Measurements from ENCODE around the gene GPC2. TPM values are rescaled to one million over a fixed set of nuclear protein-coding genes. Genes with fewer than 3 reads are reported as not detected.
A peak's percentile ranks its signal among the peaks of the same experiment; 100 is the strongest.
"Not testable (repeated sequence)": the region's sequence is repeated elsewhere in the genome, so short reads cannot be mapped to it uniquely, and the experiment has no call there.

Gene GPC2
- total RNA-seq, 4 donors from 2014 or later, result 0.39 to 3.4 (median 2.0) TPM

DNA sequence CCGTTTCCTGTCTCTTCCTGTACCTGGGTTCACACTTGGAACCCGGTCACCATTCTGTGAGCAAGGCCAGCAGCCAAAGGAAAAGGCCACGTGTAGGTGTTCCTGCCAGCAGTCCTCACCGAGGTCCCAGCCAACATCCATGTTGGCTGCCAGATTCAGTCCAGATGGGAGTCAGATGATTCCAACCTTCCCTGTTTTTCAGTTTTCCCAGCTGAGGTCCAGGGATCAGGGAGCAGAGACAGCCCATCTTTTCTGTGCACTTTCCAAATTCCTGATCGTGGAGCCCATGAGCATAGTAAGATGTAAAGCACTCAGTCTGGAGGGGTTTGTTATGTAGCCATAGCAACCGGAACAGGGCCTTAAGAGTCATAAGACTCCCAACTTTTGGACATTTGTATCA is 38.7 kb upstream of the GPC2 start:
- peaks cover 0 to 10% of the 10 kb centered on the region in 2 donors for H3K36me3 ChIP-seq
- no peak for TF ChIP-seq POLR2AphosphoS5 (IDR thresholded peaks at IDR 0.05)
- TF ChIP-seq EP300 (IDR thresholded peaks at IDR 0.05), result no peak
- TF ChIP-seq POLR2A (IDR thresholded peaks at IDR 0.05), result no peak
- TF ChIP-seq, protein P1, sequence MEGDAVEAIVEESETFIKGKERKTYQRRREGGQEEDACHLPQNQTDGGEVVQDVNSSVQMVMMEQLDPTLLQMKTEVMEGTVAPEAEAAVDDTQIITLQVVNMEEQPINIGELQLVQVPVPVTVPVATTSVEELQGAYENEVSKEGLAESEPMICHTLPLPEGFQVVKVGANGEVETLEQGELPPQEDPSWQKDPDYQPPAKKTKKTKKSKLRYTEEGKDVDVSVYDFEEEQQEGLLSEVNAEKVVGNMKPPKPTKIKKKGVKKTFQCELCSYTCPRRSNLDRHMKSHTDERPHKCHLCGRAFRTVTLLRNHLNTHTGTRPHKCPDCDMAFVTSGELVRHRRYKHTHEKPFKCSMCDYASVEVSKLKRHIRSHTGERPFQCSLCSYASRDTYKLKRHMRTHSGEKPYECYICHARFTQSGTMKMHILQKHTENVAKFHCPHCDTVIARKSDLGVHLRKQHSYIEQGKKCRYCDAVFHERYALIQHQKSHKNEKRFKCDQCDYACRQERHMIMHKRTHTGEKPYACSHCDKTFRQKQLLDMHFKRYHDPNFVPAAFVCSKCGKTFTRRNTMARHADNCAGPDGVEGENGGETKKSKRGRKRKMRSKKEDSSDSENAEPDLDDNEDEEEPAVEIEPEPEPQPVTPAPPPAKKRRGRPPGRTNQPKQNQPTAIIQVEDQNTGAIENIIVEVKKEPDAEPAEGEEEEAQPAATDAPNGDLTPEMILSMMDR (IDR thresholded peaks at IDR 0.05), result no peak
- peaks cover 0 to 13% (median 2%) of the 10 kb centered on the region in 3 donors for H3K4me1 ChIP-seq
- H3K27me3 ChIP-seq, result no peaks in the 10 kb centered on the region
- H3K9me3 ChIP-seq, result no peaks in the 10 kb centered on the region
- WGBS, 2 donors (ENCODE audit: low coverage in 1 of 2), result 35 to 52% methylated on average over 2 of the region's 6 CpGs
- peak; percentile 62 for ATAC-seq
- no peak overlapping the region for H3K4me3 ChIP-seq
- no peak overlapping the region for H3K27ac ChIP-seq

DNA sequence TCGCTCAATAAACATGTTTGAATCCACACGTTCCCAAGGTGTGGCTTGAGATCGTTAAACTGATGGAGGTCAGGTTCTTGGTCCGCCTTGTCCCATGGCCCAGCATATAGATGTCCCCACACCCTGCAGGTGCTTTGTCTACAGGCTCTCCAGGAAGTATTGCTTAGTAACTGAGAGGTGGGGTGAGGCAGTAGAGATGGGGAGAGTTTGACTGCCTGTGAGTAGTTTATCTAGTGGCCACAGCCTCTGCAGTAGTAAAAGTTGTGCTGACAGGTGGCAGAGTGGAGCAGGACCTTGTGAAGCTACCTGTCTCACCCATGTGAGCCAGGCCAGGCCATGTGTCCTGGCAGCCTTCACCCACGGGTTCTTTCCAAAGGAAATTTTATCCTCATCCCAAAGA is 37.2 kb upstream of the GPC2 start:
- not testable (repeated sequence) for ATAC-seq, H3K36me3 ChIP-seq, H3K27ac ChIP-seq, H3K9me3 ChIP-seq, H3K4me3 ChIP-seq, H3K27me3 ChIP-seq
- 80 to 87% methylated on average over 4 to 5 of the region's 5 CpGs for WGBS, 2 donors (ENCODE audit: low coverage in 1 of 2)
- peaks cover 0 to 13% (median 2%) of the 10 kb centered on the region in 3 donors for H3K4me1 ChIP-seq

DNA sequence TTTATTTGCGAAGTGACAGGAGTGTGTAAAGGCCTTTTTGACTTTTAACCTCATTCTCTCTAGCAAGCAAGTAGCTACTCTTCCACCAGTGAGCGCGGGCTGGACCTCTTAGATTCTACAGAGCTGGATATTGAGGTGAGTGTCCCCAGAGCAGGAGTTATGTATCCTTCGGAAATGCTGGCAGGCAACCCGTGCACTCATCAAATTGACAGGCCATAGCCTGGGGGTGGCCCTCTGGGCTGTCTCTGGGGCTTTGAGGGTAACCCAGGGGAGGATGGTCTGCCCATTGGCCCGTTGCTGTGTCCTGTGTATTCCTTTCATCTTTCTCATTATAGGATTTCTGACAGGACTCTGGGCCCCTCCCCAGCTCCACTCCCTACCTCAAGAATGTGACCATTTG is 36.5 kb upstream of the GPC2 start:
- Histone ChIP-seq H3K27me3 (no peaks in the 10 kb centered on the region), H3K27ac (no peak overlapping the region), H3K36me3 (no peaks in the 10 kb centered on the region), H3K4me1 (peaks cover 0 to 13% (median 2%) of the 10 kb centered on the region in 3 donors), H3K4me3 (no peak overlapping the region), H3K9me3 (no peaks in the 10 kb centered on the region)
- no peak for ATAC-seq
- WGBS, 2 donors (ENCODE audit: low coverage in 1 of 2), result 29% methylated on average over 1 of the region's 6 CpGs; no CpG with 5 or more reads in 1 of the 2 donors
- TF ChIP-seq EP300 (IDR thresholded peaks at IDR 0.05) (no peak), POLR2A (IDR thresholded peaks at IDR 0.05) (no peak), POLR2AphosphoS5 (IDR thresholded peaks at IDR 0.05) (no peak)
- TF ChIP-seq, protein P1 (IDR thresholded peaks at IDR 0.05), result no peak

DNA sequence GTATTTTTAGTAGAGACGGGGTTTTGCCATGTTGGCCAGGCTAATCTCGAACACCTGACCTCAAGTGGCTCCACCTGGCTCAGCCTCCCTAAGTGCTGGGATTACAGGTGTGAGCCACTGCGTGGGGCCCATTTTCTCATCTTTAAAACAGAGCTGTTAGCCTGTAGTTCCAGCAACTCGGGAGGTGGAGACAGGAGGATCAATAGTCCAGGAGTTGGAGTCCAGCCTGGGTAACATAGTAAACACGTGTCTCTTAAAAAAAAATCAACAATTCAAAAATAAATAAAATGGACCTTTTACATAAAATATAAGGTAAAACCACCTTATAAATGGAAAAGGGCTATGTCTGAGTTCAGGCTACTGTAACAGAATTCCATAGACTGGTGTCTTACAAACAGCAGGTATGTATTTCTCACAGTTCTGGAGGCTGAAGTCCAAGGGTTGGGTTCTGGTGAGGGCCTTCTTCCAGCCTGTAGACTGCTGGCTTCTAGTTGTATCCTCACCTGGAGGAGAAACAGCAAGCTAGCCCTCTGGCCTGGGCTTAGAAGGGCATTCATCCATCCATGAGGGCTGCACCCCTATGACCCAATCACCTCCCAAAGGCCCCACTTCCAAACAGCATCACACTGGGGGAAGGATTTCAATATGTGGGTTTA is 35.6 kb upstream of the GPC2 start:
- Histone ChIP-seq H3K27me3 (no peaks in the 10 kb centered on the region), H3K9me3 (no peaks in the 10 kb centered on the region), H3K36me3 (no peaks in the 10 kb centered on the region), H3K4me1 (peaks cover 0 to 13% (median 2%) of the 10 kb centered on the region in 3 donors), H3K4me3 (no peak overlapping the region), H3K27ac (no peak overlapping the region)
- WGBS, 2 donors (ENCODE audit: low coverage in 1 of 2), result 80 to 100% methylated on average over 2 to 3 of the region's 5 CpGs
- no peak for TF ChIP-seq EP300 (IDR thresholded peaks at IDR 0.05)
- no peak for ATAC-seq

DNA sequence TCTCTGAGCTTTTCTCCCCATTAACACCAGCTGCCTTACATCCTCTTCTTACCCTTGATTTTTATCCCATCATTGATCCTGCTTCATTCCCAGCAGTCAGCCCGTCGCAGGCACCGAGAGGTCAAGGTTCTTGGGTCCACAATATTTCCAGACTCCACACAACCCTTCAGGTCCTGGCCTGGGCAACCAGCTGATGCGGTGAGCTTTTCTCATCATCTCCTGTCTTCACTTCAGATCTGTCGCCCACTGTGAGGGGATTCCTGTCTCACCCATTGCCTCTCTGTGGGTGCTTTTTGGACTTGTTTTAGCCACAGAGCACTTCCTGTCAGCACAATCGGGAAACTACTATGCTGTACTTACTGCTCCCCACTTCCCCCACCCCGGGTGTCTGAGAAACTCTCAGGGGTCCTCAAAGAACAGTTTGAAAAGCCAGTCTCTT is 34.2 kb upstream of the GPC2 start:
- TF ChIP-seq, protein P1 (IDR thresholded peaks at IDR 0.05), result no peak
- no peak for TF ChIP-seq EP300 (IDR thresholded peaks at IDR 0.05)
- TF ChIP-seq POLR2AphosphoS5 (IDR thresholded peaks at IDR 0.05), result no peak
- no peak for TF ChIP-seq POLR2A (IDR thresholded peaks at IDR 0.05)
- no peaks in the 10 kb centered on the region for H3K9me3 ChIP-seq
- no peak for ATAC-seq
- peaks cover 0 to 13% (median 2%) of the 10 kb centered on the region in 3 donors for H3K4me1 ChIP-seq
- H3K36me3 ChIP-seq, result no peaks in the 10 kb centered on the region
- no peak overlapping the region for H3K4me3 ChIP-seq
- no peaks in the 10 kb centered on the region for H3K27me3 ChIP-seq
- WGBS, 2 donors (ENCODE audit: low coverage in 1 of 2), result 82 to 91% methylated on average over 5 to 6 of the region's 7 CpGs
- H3K27ac ChIP-seq, result no peak overlapping the region

DNA sequence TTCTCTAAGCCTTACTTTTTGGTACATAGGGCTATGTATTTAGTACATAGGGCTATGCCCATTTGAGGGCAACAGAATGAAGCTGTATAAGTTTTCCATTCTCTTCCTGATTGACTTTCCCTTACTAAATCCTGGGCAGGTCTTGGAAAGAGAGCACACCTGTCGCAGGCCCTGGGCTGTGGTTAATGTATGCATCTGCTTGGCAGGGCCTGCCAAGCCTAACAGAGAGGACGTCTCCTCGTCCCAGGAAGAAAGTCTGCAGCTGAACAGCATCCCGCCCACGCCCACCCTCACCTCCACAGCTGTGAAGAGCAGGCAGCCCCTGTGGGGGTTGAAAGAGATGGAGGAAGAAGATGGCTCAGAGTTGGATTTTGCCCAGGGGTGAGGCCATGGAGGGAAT is 33.6 kb upstream of the GPC2 start:
- H3K27ac ChIP-seq, result no peak overlapping the region
- no peak for TF ChIP-seq POLR2AphosphoS5 (IDR thresholded peaks at IDR 0.05)
- TF ChIP-seq, protein P1 (IDR thresholded peaks at IDR 0.05), result no peak
- TF ChIP-seq POLR2A (IDR thresholded peaks at IDR 0.05), result no peak
- no peak for TF ChIP-seq EP300 (IDR thresholded peaks at IDR 0.05)
- WGBS, 2 donors (ENCODE audit: low coverage in 1 of 2), result 60 to 66% methylated on average over 2 to 4 of the region's 5 CpGs
- ATAC-seq, result no peak
- peaks cover 0 to 8% (median 2%) of the 10 kb centered on the region in 3 donors for H3K4me1 ChIP-seq
- H3K9me3 ChIP-seq, result no peaks in the 10 kb centered on the region
- H3K36me3 ChIP-seq, result no peaks in the 10 kb centered on the region
- H3K27me3 ChIP-seq, result no peaks in the 10 kb centered on the region
- H3K4me3 ChIP-seq, result no peak overlapping the region

Data from gastroesophageal sphincter (tissue), 4 donors.